ENCODE results near the gene ODAPH.

Gene ODAPH

DNA sequence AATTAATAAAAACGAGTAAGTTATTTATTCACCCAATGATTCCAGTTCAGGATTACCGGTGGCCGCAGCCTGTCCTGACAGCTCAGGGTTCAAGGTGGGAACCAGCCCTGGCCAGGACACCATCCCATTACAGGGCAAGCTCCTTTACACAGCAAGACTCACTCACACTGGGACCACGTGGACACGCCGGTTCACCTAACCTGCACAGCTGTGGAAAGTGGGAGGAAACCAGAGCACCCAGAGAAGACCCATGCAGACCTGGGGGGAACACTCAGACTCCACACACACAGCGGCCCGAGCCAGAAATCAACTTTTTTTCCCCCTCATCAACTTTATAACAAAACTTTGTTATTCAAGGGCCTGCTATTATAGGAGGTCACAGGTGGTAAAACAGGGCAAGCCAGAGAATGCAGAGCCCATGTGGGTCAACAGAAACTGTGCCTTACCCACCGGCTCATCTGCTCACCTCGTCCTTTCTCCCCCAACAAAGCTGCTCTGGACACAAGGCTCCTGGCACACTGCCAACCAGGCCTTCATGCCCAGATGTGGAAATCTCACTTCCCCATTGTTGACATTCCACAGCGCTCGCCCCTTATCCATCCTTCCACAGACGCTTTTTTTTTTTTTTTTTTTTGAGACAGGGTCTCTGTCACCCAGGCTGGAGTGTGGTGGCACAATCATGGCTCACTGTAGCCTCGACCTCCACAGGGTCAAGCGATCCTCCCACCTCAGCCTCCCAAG, 8.0 kb upstream of the ODAPH start:
- Histone ChIP-seq H3K27me3 (ENCODE audit: low read depth, low read length) (no peaks in the 10 kb centered on the region), H3K9me3 (ENCODE audit: control insufficient read depth in 1 of 2, low read length in 2 of 2) (no peaks in the 10 kb centered on the region), H3K4me3 (ENCODE audit: low read depth in 1 of 2, low read length in 2 of 2) (no peak overlapping the region), H3K4me1 (ENCODE audit: control insufficient read depth in 1 of 2, insufficient read depth in 2 of 2, low read length in 2 of 2) (no peaks in the 10 kb centered on the region), H3K36me3 (ENCODE audit: control insufficient read depth in 1 of 2, insufficient read depth in 2 of 2, low read length in 2 of 2) (peaks cover 0 to 4% of the 10 kb centered on the region in 2 donors), H3K27ac (ENCODE audit: low read length) (no peak overlapping the region)

- no peaks in the 10 kb centered on the region for H3K27me3 ChIP-seq (ENCODE audit: low read depth, low read length)
- H3K27ac ChIP-seq (ENCODE audit: low read length): no peak overlapping the region
- H3K36me3 ChIP-seq (ENCODE audit: control insufficient read depth in 1 of 2, insufficient read depth in 2 of 2, low read length in 2 of 2): peaks cover 0 to 4% of the 10 kb centered on the region in 2 donors
- no peaks in the 10 kb centered on the region for H3K4me1 ChIP-seq (ENCODE audit: control insufficient read depth in 1 of 2, insufficient read depth in 2 of 2, low read length in 2 of 2)
- no peaks in the 10 kb centered on the region for H3K9me3 ChIP-seq (ENCODE audit: control insufficient read depth in 1 of 2, low read length in 2 of 2)
- no peak overlapping the region for H3K4me3 ChIP-seq (ENCODE audit: low read depth in 1 of 2, low read length in 2 of 2)
Observed at GRCh38 chr4:75549019-75549418, 6.8 kb upstream of the ODAPH start.

- Histone ChIP-seq H3K27me3 (ENCODE audit: low read depth, low read length) (no peaks in the 10 kb centered on the region), H3K9me3 (ENCODE audit: control insufficient read depth in 1 of 2, low read length in 2 of 2) (no peaks in the 10 kb centered on the region), H3K36me3 (ENCODE audit: control insufficient read depth in 1 of 2, insufficient read depth in 2 of 2, low read length in 2 of 2) (no peaks in the 10 kb centered on the region), H3K27ac (ENCODE audit: low read length) (no peak overlapping the region), H3K4me3 (ENCODE audit: low read depth in 1 of 2, low read length in 2 of 2) (no peak overlapping the region), H3K4me1 (ENCODE audit: control insufficient read depth in 1 of 2, insufficient read depth in 2 of 2, low read length in 2 of 2) (no peaks in the 10 kb centered on the region)
Observed at GRCh38 chr4:75552452-75552851, 3.4 kb upstream of the ODAPH start.

- Histone ChIP-seq H3K27me3 (ENCODE audit: low read depth, low read length) (no peaks in the 10 kb centered on the region), H3K27ac (ENCODE audit: low read length) (no peak overlapping the region), H3K9me3 (ENCODE audit: control insufficient read depth in 1 of 2, low read length in 2 of 2) (no peaks in the 10 kb centered on the region), H3K36me3 (ENCODE audit: control insufficient read depth in 1 of 2, insufficient read depth in 2 of 2, low read length in 2 of 2) (no peaks in the 10 kb centered on the region), H3K4me3 (ENCODE audit: low read depth in 1 of 2, low read length in 2 of 2) (no peak overlapping the region), H3K4me1 (ENCODE audit: control insufficient read depth in 1 of 2, insufficient read depth in 2 of 2, low read length in 2 of 2) (no peaks in the 10 kb centered on the region)
Observed at GRCh38 chr4:75557696-75558095, 1.8 kb downstream of the ODAPH start.

DNA sequence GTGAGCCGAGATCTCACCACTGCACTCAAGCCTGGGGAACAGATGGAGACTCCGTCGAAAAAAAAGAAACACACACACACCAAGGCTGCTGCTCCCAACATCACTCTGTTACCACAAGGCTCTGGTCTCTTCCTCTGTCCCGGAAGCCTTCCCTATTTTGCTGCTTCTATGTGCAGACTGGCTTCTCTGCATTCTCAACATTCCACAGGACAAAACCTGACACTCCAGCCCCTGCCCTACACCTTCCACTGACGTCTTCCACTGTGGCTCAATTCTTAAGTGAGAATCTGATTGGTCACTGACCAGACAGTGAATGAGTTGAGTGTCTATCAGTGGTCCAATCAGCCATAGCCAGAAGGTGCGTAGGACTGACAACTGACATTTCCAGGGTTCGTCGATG, 5.9 kb downstream of the ODAPH start:
- Histone ChIP-seq H3K4me3 (ENCODE audit: low read depth in 1 of 2, low read length in 2 of 2) (no peak overlapping the region), H3K27ac (ENCODE audit: low read length) (no peak overlapping the region), H3K4me1 (ENCODE audit: control insufficient read depth in 1 of 2, insufficient read depth in 2 of 2, low read length in 2 of 2) (no peaks in the 10 kb centered on the region), H3K27me3 (ENCODE audit: low read depth, low read length) (no peaks in the 10 kb centered on the region), H3K9me3 (ENCODE audit: control insufficient read depth in 1 of 2, low read length in 2 of 2) (no peaks in the 10 kb centered on the region), H3K36me3 (ENCODE audit: control insufficient read depth in 1 of 2, insufficient read depth in 2 of 2, low read length in 2 of 2) (no peaks in the 10 kb centered on the region)

GRCh38 chr4:75564023-75564422, 8.2 kb downstream of the ODAPH start:
- no peaks in the 10 kb centered on the region for H3K36me3 ChIP-seq (ENCODE audit: control insufficient read depth in 1 of 2, insufficient read depth in 2 of 2, low read length in 2 of 2)
- H3K27ac ChIP-seq (ENCODE audit: low read length): no peak overlapping the region
- H3K27me3 ChIP-seq (ENCODE audit: low read depth, low read length): no peaks in the 10 kb centered on the region
- no peaks in the 10 kb centered on the region for H3K9me3 ChIP-seq (ENCODE audit: control insufficient read depth in 1 of 2, low read length in 2 of 2)
- no peaks in the 10 kb centered on the region for H3K4me1 ChIP-seq (ENCODE audit: control insufficient read depth in 1 of 2, insufficient read depth in 2 of 2, low read length in 2 of 2)
- no peak overlapping the region for H3K4me3 ChIP-seq (ENCODE audit: low read depth in 1 of 2, low read length in 2 of 2)

DNA sequence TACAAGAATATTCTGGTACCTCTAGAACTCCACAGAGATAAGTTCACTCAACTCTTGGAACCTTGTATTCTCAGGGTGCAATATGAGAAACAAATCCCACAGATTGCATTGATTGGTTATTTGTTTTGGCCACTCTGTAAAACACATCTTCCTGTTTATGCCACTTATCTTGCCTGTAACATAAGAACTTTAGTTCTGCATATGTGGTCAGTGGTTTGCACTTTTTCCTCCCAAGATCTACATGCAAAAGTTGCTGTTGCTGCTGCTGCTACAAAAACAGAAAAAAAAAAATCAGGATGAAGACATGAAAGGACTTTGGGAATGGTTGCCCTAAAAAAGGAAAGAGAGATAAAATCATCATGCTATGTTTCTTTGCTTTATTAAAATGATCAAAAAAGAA, 9.6 kb downstream of the ODAPH start:
- no peaks in the 10 kb centered on the region for H3K4me1 ChIP-seq (ENCODE audit: control insufficient read depth in 1 of 2, insufficient read depth in 2 of 2, low read length in 2 of 2)
- no peak overlapping the region for H3K4me3 ChIP-seq (ENCODE audit: low read depth in 1 of 2, low read length in 2 of 2)
- no peak overlapping the region for H3K27ac ChIP-seq (ENCODE audit: low read length)
- H3K9me3 ChIP-seq (ENCODE audit: control insufficient read depth in 1 of 2, low read length in 2 of 2): no peaks in the 10 kb centered on the region
- H3K36me3 ChIP-seq (ENCODE audit: control insufficient read depth in 1 of 2, insufficient read depth in 2 of 2, low read length in 2 of 2): no peaks in the 10 kb centered on the region
- H3K27me3 ChIP-seq (ENCODE audit: low read depth, low read length): no peaks in the 10 kb centered on the region

DNA sequence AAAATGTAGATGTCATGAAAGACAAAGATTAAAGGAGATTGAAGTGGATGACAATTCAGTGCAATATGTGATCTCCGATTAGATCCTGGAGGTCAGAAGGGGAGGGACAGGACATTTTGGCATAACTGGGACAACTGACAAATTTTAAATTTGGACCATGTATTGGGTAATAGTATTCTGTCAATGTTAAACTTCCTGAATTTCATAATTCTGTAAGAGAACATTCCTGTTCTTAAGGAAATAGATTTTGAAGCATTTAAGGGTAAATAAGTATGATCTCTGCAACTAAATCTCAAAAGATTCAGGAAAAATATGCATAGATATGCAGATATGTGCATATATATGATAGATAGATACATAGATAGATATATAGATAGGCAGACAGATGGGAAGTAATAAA, 11.0 kb downstream of the ODAPH start:
- Histone ChIP-seq H3K27me3 (ENCODE audit: low read depth, low read length) (no peaks in the 10 kb centered on the region), H3K4me1 (ENCODE audit: control insufficient read depth in 1 of 2, insufficient read depth in 2 of 2, low read length in 2 of 2) (no peaks in the 10 kb centered on the region), H3K36me3 (ENCODE audit: control insufficient read depth in 1 of 2, insufficient read depth in 2 of 2, low read length in 2 of 2) (no peaks in the 10 kb centered on the region), H3K9me3 (ENCODE audit: control insufficient read depth in 1 of 2, low read length in 2 of 2) (no peaks in the 10 kb centered on the region), H3K4me3 (ENCODE audit: low read depth in 1 of 2, low read length in 2 of 2) (no peak overlapping the region), H3K27ac (ENCODE audit: low read length) (no peak overlapping the region)

GRCh38 chr4:75567725-75568124, 11.9 kb downstream of the ODAPH start:
- Histone ChIP-seq H3K27me3 (ENCODE audit: low read depth, low read length) (no peaks in the 10 kb centered on the region), H3K9me3 (ENCODE audit: control insufficient read depth in 1 of 2, low read length in 2 of 2) (no peaks in the 10 kb centered on the region), H3K36me3 (ENCODE audit: control insufficient read depth in 1 of 2, insufficient read depth in 2 of 2, low read length in 2 of 2) (no peaks in the 10 kb centered on the region), H3K4me3 (ENCODE audit: low read depth in 1 of 2, low read length in 2 of 2) (no peak overlapping the region), H3K4me1 (ENCODE audit: control insufficient read depth in 1 of 2, insufficient read depth in 2 of 2, low read length in 2 of 2) (no peaks in the 10 kb centered on the region), H3K27ac (ENCODE audit: low read length) (no peak overlapping the region)

DNA sequence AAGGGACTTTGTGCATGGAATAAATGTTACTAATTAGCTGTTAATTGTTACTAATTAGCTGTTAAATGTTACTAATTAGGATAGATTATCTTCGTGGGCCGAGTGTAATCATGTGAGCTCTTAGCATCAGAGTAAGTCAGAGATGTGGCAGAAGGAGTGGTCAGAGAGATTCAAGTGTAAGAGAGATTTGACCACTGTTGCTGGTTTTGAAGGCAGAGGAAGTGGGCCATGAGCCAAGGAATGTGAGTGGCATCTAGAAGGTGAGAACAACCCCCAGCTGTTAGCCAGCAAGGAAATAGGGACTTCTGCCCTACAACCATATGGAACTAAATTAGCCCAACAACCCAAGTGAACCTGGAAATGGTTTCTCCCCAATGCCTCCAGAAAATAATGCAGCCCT, 28.2 kb downstream of the ODAPH start:
- H3K9me3 ChIP-seq (ENCODE audit: control insufficient read depth in 1 of 2, low read length in 2 of 2): no peaks in the 10 kb centered on the region
- H3K36me3 ChIP-seq (ENCODE audit: control insufficient read depth in 1 of 2, insufficient read depth in 2 of 2, low read length in 2 of 2): no peaks in the 10 kb centered on the region
- H3K4me1 ChIP-seq (ENCODE audit: control insufficient read depth in 1 of 2, insufficient read depth in 2 of 2, low read length in 2 of 2): no peaks in the 10 kb centered on the region

GRCh38 chr4:75593393-75593792, 37.5 kb downstream of the ODAPH start:
- H3K27me3 ChIP-seq (ENCODE audit: low read depth, low read length): no peaks in the 10 kb centered on the region
- H3K4me3 ChIP-seq (ENCODE audit: low read depth in 1 of 2, low read length in 2 of 2): no peak overlapping the region
- H3K27ac ChIP-seq (ENCODE audit: low read length): no peak overlapping the region
- no peaks in the 10 kb centered on the region for H3K36me3 ChIP-seq (ENCODE audit: control insufficient read depth in 1 of 2, insufficient read depth in 2 of 2, low read length in 2 of 2)
- no peaks in the 10 kb centered on the region for H3K9me3 ChIP-seq (ENCODE audit: control insufficient read depth in 1 of 2, low read length in 2 of 2)
- H3K4me1 ChIP-seq (ENCODE audit: control insufficient read depth in 1 of 2, insufficient read depth in 2 of 2, low read length in 2 of 2): no peaks in the 10 kb centered on the region

More for the DNA sequence above, 28.2 kb downstream of the ODAPH start:
- no peak overlapping the region for H3K4me3 ChIP-seq (ENCODE audit: low read depth in 1 of 2, low read length in 2 of 2)
- H3K27me3 ChIP-seq (ENCODE audit: low read depth, low read length): no peaks in the 10 kb centered on the region
- no peak overlapping the region for H3K27ac ChIP-seq (ENCODE audit: low read length)

- peaks cover 0 to 4% of the 10 kb centered on the region in 2 donors for H3K36me3 ChIP-seq (ENCODE audit: control insufficient read depth in 1 of 2, insufficient read depth in 2 of 2, low read length in 2 of 2)
- no peaks in the 10 kb centered on the region for H3K27me3 ChIP-seq (ENCODE audit: low read depth, low read length)
- H3K9me3 ChIP-seq (ENCODE audit: control insufficient read depth in 1 of 2, low read length in 2 of 2): no peaks in the 10 kb centered on the region
- no peak overlapping the region for H3K4me3 ChIP-seq (ENCODE audit: low read depth in 1 of 2, low read length in 2 of 2)
- H3K27ac ChIP-seq (ENCODE audit: low read length): no peak overlapping the region
- no peaks in the 10 kb centered on the region for H3K4me1 ChIP-seq (ENCODE audit: control insufficient read depth in 1 of 2, insufficient read depth in 2 of 2, low read length in 2 of 2)
Observed at GRCh38 chr4:75596061-75596460, 40.2 kb downstream of the ODAPH start.

Data from muscle layer of duodenum (tissue), 2 donors.